SJCRH30 (cell line): ENCODE data around the gene DCBLD1. TPM values are rescaled to one million over a fixed set of nuclear protein-coding genes. Genes with fewer than 3 reads are reported as not detected.

ENCODE experiments used
- DNase-seq, 2 experiments: peaks; one replicate each; pipeline ENCODE4 v3.0.0-alpha.2; 2015 to 2020
- H3K27ac ChIP-seq: fragments of 250-450 bp; sonication (Bioruptor Pico); 2 replicates; pipeline ENCODE4 v1.5.1; 2020; ENCODE audit warnings: mild to moderate bottlenecking, moderate library complexity
- H3K27me3 ChIP-seq: fragments of 250-450 bp; sonication (Bioruptor Pico); 2 replicates; pipeline ENCODE4 v1.5.1; 2020; ENCODE audit warnings: mild to moderate bottlenecking, moderate library complexity
- H3K36me3 ChIP-seq: fragments of 250-450 bp; sonication (Bioruptor Pico); 2 replicates; pipeline ENCODE4 v1.5.1; 2020; ENCODE audit warnings: mild to moderate bottlenecking, moderate library complexity
- H3K4me1 ChIP-seq: fragments of 250-450 bp; sonication (Bioruptor Pico); 2 replicates; pipeline ENCODE4 v1.5.1; 2020; ENCODE audit warnings: mild to moderate bottlenecking, moderate library complexity
- H3K4me3 ChIP-seq: fragments of 250-450 bp; sonication (Bioruptor Pico); 2 replicates; pipeline ENCODE4 v1.5.1; 2020; ENCODE audit warnings: mild to moderate bottlenecking, moderate library complexity
- H3K9me3 ChIP-seq: fragments of 250-450 bp; sonication (Bioruptor Pico); replicated peaks from 2 replicates; pipeline ENCODE4 v1.5.1; 2020; ENCODE audit warnings: mild to moderate bottlenecking, moderate library complexity
- total RNA-seq: library from RNA; depleted of rRNA; stranded (reverse); fragments of >200 nt; shearing (Covaris generic); gene quantifications from 2 replicates; pipeline ENCODE4 v1.2.3, GENCODE V29; 2014

DCBLD1 gene
- total RNA-seq, 1 experiment from 2014 or later = 6.8 TPM

GRCh38 chr6:117544716-117545115, 62.2 kb downstream of the DCBLD1 start:
- no peak overlapping the region for H3K27ac ChIP-seq
- H3K4me1 ChIP-seq = peaks cover 17% of the 10 kb centered on the region
- no peaks in the 10 kb centered on the region for H3K9me3 ChIP-seq
- no peak overlapping the region for H3K4me3 ChIP-seq
- no peak for DNase-seq
- H3K36me3 ChIP-seq = peaks cover 7% of the 10 kb centered on the region
- no peaks in the 10 kb centered on the region for H3K27me3 ChIP-seq

- H3K36me3 ChIP-seq = peaks cover 7% of the 10 kb centered on the region
- H3K27me3 ChIP-seq = no peaks in the 10 kb centered on the region
- H3K9me3 ChIP-seq = no peaks in the 10 kb centered on the region
- H3K4me1 ChIP-seq = peaks cover 18% of the 10 kb centered on the region
- H3K27ac ChIP-seq = no peak overlapping the region
- DNase-seq = no peak
- H3K4me3 ChIP-seq = no peak overlapping the region
Measured at GRCh38 chr6:117545161-117545595, 62.7 kb downstream of the DCBLD1 start.

DNA sequence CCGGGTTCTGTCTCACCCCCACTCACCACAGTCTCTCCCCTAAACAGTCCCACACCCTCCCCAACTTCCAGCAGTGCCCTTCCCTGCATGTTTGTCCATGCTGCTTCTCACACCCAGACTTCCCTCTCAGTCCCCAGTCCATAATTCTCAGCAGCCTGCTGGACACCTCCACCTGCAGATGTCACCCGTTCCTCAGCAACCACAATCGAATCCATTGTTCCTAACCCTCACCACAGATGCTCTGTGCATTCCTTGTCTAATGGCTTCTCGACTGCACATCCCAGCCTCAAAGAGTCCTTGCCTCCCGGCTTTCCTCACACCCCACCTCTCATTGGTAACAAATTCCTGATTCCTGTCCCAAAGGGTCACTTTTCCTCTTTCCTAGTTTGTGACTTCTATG, 64.2 kb downstream of the DCBLD1 start:
- Histone ChIP-seq H3K36me3 (peaks cover under 1% of the 10 kb centered on the region; the same call in 1 of the 2 replicates), H3K9me3 (no peaks in the 10 kb centered on the region), H3K4me3 (no peak overlapping the region), H3K27me3 (no peaks in the 10 kb centered on the region), H3K4me1 (peaks cover 18% of the 10 kb centered on the region), H3K27ac (no peak overlapping the region)
- DNase-seq = no peak

DNA sequence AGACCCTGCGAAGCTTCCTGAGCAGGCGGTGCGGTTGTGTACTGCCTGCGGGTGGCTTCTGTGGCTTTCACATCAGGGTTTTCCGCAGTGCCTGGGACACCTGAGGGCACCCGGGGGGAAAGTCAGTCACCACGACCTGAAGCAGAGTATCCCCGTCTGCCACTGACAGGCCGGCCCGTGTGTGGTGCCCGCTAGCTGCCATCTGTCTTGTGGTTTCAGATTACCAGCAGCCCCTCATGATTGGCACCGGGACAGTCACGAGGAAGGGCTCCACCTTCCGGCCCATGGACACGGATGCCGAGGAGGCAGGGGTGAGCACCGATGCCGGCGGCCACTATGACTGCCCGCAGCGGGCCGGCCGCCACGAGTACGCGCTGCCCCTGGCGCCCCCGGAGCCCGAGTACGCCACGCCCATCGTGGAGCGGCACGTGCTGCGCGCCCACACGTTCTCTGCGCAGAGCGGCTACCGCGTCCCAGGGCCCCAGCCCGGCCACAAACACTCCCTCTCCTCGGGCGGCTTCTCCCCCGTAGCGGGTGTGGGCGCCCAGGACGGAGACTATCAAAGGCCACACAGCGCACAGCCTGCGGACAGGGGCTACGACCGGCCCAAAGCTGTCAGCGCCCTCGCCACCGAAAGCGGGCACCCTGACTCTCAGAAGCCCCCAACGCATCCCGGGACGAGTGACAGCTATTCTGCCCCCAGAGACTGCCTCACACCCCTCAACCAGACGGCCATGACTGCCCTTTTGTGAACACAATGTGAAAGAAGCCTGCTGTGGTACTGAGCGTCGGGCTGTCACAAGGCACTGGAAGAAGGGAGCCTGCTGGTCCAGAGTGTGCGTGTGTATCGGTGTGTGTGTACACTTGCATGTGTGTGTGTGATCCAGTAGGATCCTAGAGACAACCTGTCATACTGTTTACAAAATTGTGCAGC, 65.5 kb downstream of the DCBLD1 start:
- H3K27ac ChIP-seq = peak overlapping the region; percentile 49
- no peak overlapping the region for H3K4me3 ChIP-seq
- H3K27me3 ChIP-seq = no peaks in the 10 kb centered on the region
- peaks cover 18% of the 10 kb centered on the region for H3K4me1 ChIP-seq
- no peak for DNase-seq
- H3K9me3 ChIP-seq = no peaks in the 10 kb centered on the region
- no peaks in the 10 kb centered on the region for H3K36me3 ChIP-seq

DNA sequence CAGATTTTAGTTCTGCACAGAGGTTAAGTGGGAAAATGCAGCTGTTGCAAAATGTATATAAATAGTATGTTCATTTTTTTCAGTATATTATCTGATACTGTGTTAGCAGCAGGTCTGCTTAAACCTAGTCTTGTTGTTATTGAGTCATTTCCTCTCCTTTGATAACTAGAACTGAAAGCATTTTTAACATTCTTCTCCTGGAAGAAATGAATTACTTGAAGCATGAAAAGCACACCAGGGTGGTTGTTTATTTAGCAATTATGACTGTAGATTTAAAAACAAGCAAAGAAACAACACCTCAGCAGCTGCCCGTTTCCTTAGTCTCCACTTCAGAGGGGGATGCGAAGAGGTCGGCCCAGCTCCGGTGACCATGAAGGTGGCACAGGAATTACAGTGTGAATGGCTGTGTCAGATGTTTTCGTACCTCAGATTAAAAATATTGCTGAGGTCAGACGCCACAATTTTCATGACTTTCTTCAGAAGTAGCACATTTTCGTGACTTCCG, 66.4 kb downstream of the DCBLD1 start:
- no peaks in the 10 kb centered on the region for H3K9me3 ChIP-seq
- no peaks in the 10 kb centered on the region for H3K27me3 ChIP-seq
- peak overlapping the region; percentile 49 for H3K27ac ChIP-seq
- H3K4me3 ChIP-seq = peak overlapping the region; percentile 13; the same call in 1 of the 2 replicates
- H3K4me1 ChIP-seq = peaks cover 18% of the 10 kb centered on the region
- H3K36me3 ChIP-seq = no peaks in the 10 kb centered on the region
- peak; percentile 47 to 57 for DNase-seq

DNA sequence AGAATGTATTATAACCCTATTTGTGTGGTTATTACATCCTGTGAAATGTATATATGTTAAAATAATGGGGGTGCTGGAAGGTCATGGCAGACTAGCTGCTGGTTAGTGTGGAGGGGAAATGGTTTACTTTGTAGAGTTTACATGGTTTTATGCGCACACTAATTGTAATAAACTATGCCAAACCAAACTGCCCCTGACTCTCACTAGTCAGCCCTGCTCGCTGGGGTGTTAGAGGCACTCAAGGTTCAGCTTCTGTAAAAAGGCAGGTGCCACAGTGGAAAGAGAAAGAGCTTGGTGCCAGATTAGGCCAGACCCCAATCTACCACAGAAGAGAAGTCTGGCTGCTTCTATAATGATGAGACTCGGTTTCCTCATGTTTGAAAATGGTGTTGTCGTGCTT, 67.1 kb downstream of the DCBLD1 start:
- DNase-seq = no peak
- no peak overlapping the region for H3K4me3 ChIP-seq
- no peaks in the 10 kb centered on the region for H3K27me3 ChIP-seq
- peaks cover 18% of the 10 kb centered on the region for H3K4me1 ChIP-seq
- no peaks in the 10 kb centered on the region for H3K9me3 ChIP-seq
- H3K27ac ChIP-seq = peak overlapping the region; percentile 49
- H3K36me3 ChIP-seq = no peaks in the 10 kb centered on the region

DNA sequence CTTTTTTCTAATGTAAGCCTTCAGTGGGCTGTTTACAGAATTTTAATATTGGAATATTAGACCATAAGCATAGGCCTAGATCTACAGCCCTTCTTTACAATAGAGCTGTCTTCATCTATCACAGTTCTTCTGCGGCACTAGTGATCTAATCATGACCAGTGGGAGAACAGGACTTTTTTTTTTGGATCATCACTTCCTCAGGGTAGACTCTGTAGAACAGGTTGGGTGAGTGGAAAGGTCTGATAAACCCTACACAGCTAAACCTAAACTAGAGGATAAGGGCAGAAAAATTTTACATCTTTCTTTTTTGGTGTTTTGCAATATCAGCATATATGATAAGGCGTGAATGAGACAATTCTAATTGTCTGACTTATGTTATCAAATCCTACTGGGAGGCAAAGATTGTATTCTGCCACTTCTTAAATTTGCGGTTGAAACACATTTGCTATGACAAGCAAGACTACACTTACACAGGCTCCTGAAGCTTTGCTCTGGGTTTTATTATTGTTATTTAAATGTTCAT, 67.7 kb downstream of the DCBLD1 start:
- Histone ChIP-seq H3K4me3 (no peak overlapping the region), H3K36me3 (no peaks in the 10 kb centered on the region), H3K4me1 (peaks cover 16% of the 10 kb centered on the region), H3K27me3 (no peaks in the 10 kb centered on the region), H3K9me3 (no peaks in the 10 kb centered on the region), H3K27ac (no peak overlapping the region)
- no peak for DNase-seq

- DNase-seq = no peak
- Histone ChIP-seq H3K27me3 (no peaks in the 10 kb centered on the region), H3K9me3 (no peaks in the 10 kb centered on the region), H3K27ac (no peak overlapping the region), H3K4me3 (no peak overlapping the region), H3K36me3 (no peaks in the 10 kb centered on the region), H3K4me1 (peaks cover 19% of the 10 kb centered on the region)
Measured at GRCh38 chr6:117550618-117551242, 68.3 kb downstream of the DCBLD1 start.

DNA sequence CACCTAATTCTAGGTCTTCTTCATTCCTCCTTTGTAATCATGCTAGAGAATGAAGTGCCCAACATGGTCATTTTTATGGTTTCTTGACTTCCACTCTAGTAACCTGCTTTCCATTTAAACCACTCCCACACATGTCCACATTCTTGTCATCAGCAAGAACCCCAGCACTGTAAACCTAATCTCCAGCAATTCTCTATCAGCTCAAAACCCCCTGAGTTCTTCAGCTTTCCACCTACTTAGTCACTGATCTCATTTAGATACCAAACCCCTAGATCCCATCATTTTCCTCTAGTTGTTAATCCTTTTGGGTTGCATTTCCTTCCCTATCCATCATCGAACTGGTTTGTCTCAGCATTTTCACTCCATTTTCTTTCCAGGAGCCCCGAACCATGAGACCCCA, 70.1 kb downstream of the DCBLD1 start:
- Histone ChIP-seq H3K27me3 (no peaks in the 10 kb centered on the region), H3K4me3 (no peak overlapping the region), H3K36me3 (no peaks in the 10 kb centered on the region), H3K27ac (no peak overlapping the region), H3K4me1 (peaks cover 19% of the 10 kb centered on the region), H3K9me3 (no peaks in the 10 kb centered on the region)
- DNase-seq = no peak

DNA sequence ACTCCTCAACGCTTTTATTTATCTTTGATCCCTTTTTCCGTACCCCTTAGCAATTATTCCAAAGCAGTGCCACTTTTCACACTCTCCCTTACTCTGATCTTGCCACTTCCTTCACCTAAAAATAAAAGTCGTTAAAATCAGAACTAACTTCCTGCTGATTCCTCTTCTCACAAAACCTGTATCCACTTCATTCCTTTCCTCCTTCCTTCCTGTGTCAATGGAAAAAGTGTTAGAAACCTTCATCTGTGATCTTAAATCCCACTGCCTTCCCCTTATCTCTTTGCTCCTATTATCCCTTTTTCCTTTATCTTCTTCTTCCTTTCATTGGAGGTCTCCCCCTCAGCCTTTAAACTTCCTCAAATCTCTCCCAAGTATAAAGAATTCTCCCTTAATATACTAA, 70.7 kb downstream of the DCBLD1 start:
- peaks cover 17% of the 10 kb centered on the region for H3K4me1 ChIP-seq
- DNase-seq = no peak
- no peak overlapping the region for H3K27ac ChIP-seq
- no peak overlapping the region for H3K4me3 ChIP-seq
- no peaks in the 10 kb centered on the region for H3K27me3 ChIP-seq
- H3K9me3 ChIP-seq = no peaks in the 10 kb centered on the region
- no peaks in the 10 kb centered on the region for H3K36me3 ChIP-seq

GRCh38 chr6:117555262-117555849, 72.9 kb downstream of the DCBLD1 start:
- peaks cover 12% of the 10 kb centered on the region for H3K36me3 ChIP-seq
- no peaks in the 10 kb centered on the region for H3K9me3 ChIP-seq
- H3K27me3 ChIP-seq = no peaks in the 10 kb centered on the region
- peaks cover 5% of the 10 kb centered on the region; the same call in 1 of the 2 replicates for H3K4me1 ChIP-seq
- no peak overlapping the region for H3K4me3 ChIP-seq
- DNase-seq = no peak
- H3K27ac ChIP-seq = no peak overlapping the region

- Histone ChIP-seq H3K27me3 (no peaks in the 10 kb centered on the region), H3K9me3 (no peaks in the 10 kb centered on the region), H3K36me3 (peaks cover 17% of the 10 kb centered on the region), H3K4me3 (no peak overlapping the region), H3K27ac (no peak overlapping the region), H3K4me1 (peaks cover 5% of the 10 kb centered on the region; the same call in 1 of the 2 replicates)
- DNase-seq = peak in 1 of 2 experiments; percentile 70
Measured at GRCh38 chr6:117555882-117556498, 73.5 kb downstream of the DCBLD1 start.

DNA sequence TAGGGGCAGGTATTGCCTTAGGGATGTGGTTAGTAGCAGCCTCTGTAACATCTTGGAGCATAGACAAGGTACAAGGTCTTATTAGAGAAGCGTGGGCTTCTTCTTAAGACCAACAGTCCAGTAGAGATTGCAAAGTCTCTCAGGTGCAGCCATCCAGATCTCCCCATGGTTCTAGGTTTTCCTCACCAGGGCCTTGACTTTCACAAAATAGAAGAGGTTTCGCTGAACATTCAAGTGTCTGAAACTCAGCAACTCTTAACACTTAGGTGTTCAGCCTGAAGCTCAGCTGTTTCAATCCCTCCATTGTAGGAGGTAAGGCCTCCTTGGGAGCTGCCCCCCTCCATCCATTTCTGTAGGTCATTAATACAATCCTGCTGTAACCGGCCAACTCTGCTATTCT, 75.5 kb downstream of the DCBLD1 start:
- Histone ChIP-seq H3K4me1 (peaks cover 5% of the 10 kb centered on the region; the same call in 1 of the 2 replicates), H3K27me3 (no peaks in the 10 kb centered on the region), H3K36me3 (peaks cover 27% of the 10 kb centered on the region), H3K4me3 (no peak overlapping the region), H3K9me3 (no peaks in the 10 kb centered on the region), H3K27ac (no peak overlapping the region)
- no peak for DNase-seq

DNA sequence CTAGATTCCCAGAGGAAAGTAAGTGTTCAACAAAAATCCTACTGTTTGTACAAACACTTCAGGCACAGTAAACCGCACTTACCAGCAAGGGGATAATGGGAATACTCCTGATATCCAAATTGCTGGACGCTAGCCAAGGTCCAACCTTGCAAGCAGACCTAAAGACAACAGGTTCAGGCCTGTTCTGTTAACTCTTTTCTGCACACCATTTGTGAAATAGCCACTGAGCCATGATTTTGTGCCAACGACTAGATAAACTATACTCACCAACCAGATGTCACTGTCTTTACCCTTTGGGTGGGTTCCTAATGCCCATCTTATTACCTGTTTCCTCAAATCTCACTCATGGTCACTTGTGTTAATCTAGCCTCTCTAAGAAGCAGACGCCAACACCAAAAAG, 76.3 kb downstream of the DCBLD1 start:
- Histone ChIP-seq H3K9me3 (no peaks in the 10 kb centered on the region), H3K4me1 (peaks cover 5% of the 10 kb centered on the region; the same call in 1 of the 2 replicates), H3K36me3 (peaks cover 30% of the 10 kb centered on the region), H3K27ac (no peak overlapping the region), H3K4me3 (no peak overlapping the region), H3K27me3 (no peaks in the 10 kb centered on the region)
- DNase-seq = no peak
